HG03378 (cell line): ENCODE measurements around the gene ZNF407.
"Not testable (repeated sequence)": the region's sequence is repeated elsewhere in the genome, so short reads cannot be mapped to it uniquely, and the experiment has no call there.

Experiments
- ATAC-seq: cut with Tn5 transposase; IDR thresholded peaks from one replicate; pipeline ENCODE4 v1.9.1; 2021; ENCODE audit warnings: mild to moderate bottlenecking, moderate library complexity; ENCODE audit not compliant: unreplicated experiment

Gene ZNF407, protein sequence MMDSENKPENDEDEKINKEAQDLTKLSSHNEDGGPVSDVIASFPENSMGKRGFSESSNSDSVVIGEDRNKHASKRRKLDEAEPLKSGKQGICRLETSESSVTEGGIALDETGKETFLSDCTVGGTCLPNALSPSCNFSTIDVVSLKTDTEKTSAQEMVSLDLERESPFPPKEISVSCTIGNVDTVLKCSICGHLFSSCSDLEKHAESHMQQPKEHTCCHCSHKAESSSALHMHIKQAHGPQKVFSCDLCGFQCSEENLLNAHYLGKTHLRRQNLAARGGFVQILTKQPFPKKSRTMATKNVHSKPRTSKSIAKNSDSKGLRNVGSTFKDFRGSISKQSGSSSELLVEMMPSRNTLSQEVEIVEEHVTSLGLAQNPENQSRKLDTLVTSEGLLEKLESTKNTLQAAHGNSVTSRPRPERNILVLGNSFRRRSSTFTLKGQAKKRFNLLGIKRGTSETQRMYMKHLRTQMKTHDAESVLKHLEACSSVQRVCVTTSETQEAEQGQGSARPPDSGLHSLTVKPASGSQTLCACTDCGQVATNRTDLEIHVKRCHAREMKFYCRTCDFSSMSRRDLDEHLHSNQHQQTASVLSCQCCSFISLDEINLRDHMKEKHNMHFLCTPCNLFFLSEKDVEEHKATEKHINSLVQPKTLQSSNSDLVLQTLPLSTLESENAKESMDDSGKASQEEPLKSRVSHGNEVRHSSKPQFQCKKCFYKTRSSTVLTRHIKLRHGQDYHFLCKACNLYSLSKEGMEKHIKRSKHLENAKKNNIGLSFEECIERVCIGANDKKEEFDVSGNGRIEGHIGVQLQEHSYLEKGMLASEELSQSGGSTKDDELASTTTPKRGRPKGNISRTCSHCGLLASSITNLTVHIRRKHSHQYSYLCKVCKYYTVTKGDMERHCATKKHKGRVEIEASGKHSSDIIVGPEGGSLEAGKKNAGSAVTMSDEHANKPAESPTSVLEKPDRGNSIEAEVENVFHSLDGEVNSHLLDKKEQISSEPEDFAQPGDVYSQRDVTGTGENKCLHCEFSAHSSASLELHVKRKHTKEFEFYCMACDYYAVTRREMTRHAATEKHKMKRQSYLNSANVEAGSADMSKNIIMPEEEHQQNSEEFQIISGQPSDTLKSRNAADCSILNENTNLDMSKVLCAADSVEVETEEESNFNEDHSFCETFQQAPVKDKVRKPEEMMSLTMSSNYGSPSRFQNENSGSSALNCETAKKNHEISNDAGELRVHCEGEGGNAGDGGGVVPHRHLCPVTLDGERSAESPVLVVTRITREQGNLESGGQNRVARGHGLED (N-terminal part only)

DNA sequence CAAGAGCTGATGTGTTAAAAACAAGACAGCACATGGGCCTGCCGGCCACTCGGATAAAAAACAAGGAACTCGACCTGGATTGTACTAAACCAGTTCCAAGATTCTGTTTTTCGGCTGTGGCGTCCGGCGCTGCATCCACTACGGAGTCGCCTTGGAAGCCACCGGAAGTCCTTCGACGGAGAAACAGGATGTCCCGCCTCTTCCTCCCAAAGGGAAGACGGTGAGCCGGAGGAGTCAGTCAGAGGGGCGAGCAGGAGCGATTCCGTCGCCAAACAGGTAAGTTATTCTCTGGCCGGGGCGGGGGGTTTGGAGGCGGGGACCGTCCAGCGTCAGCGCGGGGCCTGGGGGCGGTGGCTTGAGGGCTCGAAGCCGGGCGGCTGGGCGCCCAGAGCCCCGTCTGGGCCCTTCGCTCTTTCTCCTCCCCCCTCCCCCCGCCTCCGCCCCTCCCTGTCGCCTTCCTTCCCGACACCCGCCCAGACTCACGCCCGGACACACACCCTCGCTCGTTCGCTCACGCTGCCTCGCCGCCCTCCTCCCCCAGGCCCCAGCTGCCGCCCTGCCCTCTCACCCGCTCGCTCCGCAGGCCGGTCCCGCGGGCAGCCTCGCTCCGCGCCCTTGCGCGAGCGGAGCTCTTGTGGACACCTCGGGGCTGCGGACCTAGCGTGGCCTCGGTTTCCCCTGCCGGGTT, at the start of gene ZNF407:
ZNF407 (plus strand) TSS at position 209 of the 688 bp plus-strand sequence. CDS start 33,150 bp downstream, outside the sequence.
- peak; percentile 69 for ATAC-seq

DNA sequence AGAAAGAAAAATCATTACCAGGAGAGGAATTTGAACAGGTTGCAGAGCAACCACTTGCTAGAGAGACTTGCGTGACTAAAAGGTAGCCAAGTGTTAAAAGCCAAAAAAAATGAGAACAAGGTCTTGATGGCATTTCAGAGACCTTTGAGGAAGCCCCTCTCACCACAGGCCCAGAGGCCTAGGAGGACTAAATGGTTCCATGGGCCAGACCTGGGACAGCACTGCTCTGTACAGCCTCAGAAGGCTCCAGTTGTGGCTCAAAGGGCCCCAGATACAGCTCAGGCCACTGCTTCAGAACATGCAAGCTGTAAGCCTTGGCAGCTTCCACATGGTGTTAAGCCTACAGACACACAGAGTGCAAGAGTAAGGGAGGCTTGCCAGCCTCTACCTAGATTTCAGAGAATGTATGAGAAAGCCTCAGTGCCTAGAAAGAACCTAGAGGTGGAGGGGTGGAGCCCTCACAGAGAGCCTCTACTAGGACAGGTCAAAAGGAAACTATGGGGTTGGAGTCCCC, 48.0 kb upstream of the ZNF407 start:
- no peak for ATAC-seq

DNA sequence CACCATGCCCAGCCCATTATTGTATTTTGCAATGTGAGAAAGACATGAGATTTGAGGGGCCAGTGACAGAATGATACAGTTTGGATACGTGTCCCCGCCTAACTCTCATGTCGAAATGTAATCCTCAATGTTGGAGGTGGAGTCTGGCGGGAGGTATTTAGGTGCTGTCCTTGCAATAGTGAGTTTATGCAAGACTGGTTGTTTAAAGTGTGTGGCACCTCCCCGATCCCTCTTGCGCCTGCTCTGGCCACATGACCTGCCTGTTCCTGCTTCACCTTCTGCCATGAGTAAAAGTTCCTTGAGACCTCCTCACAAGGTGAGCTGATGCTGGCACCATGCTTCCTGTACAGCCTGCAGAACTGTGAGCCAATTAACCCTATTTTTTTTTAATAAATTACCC, 46.8 kb upstream of the ZNF407 start:
- no peak for ATAC-seq

DNA sequence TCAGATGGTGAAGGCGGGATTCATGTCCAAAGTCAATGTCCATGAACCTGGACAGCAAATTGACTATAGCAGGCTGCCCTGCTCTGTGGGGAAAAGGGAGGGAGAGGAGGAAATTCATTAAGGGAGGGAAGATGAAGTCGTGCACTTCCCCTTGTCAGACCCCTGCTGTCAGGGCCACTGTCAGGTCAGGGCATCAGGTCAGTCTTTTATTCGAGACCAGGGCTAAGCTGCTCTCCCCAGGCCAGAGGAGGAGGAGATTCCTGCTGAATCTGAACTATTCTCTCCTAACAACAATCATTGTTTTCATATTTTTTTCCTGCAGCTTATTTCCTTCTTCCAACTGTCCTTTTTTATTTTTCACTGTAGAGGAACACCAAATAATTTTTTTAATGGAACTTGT, 46.2 kb upstream of the ZNF407 start:
- no peak for ATAC-seq

DNA sequence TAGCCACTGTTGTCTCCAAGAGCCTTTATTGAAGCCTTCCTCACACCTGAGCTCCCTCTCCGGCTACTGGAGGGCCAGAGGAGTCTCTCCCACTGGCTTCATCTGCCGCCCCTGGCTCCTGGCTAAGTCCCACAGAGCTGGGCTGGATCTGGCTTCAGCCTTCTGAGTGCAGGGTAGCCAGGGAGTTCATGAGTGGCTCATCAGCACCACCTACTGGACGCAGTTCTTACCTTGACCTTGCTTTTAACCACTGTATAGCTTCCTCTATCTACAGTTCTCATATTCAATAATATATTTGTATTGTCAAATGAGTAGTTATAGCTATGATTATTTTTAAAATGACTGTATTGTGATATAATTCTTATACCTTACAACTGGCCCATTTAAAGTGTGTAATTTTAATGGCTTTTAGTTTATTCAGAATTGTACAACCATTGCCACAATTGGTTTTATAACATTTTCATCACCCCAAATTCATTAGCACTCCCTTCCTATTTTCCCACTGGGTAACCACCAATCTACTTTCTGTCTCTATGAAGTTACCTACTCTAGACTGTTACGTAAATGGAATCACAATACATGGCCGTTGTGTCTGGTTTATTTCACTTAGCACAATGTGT, 45.6 kb upstream of the ZNF407 start:
- peak; percentile 98 for ATAC-seq

DNA sequence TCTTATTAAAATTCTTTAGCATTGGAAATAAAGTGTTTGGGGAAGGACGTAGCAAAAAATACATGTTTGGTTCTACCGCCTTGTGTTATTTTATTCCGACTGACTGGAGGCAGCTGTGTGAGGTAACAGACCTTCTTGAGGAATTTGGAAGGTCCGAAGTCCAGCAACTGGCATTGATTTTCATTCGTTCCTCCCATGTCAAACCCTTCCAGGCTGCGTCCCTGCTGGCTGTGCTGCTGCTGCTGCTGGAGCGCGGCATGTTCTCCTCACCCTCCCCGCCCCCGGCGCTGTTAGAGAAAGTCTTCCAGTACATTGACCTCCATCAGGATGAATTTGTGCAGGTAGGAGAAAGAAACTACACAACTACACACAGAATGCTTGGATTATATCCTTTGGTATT, 41.5 kb upstream of the ZNF407 start:
- ATAC-seq, result no peak

DNA sequence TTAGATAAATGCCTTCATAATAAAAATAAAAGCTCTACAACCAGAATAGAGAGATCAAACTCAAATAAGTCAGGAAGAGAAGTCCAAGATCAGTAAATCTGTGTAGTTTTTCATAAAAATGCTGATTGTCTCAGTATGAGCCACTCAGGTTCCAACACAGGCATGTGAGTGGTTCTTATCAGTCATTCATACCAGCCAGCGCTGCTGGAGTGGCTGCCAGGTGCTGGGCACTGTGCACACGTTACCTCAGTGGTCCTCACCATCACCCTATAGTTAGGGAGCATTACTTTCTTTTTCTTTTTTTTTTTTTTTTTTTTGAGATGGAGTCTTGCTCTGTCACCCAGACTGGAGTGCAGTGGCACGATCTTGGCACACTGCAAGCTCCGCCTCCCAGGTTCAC, 39.6 kb upstream of the ZNF407 start:
- ATAC-seq, result no peak

DNA sequence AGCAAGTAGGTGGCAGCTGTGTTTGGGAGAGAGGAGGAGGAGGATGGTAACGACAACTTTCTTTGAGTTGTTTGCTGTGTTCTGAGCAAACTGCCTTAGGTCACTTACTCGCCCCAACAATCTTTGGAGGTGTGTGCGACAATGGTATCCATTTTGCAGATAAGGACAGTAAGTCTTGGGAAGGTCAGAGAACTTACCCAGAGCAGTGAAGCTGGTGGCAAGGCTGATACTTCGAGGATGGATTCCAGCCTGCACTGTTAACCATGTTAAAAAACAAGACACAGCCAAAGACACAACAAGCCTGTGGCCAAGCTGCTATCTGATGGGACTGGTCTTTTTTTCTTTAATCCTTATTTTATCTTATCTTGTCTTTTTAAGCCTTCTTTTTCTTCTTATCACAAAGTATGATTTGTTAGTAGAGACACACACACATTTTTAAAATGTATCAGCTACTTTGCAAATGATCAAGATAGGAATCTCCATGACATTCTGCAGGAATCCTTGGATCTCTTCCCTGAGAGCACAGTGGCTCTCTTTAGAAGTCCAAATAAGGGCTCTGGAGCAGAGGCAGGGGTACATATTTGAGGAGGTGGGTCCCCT, 35.4 kb upstream of the ZNF407 start:
- ATAC-seq, result no peak

DNA sequence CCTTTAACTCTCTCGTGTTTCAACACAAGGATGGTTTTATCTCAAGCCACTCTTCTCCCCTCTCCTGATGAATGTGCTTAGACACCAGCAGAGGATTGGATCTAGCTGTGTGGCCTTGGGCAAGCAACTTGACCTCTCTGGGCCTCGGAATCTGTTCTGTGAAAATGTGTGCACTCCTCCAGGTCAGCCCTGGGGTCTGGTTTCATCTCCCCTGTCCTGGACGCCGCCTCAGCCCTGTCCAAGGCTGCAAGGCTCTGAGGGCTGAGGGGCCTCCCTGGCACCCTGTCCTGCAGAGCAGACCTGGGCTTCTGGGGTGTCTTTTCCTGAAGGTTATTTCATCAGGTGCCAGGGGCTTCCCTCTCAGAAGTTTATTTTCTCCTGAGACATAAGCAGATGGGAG, 34.9 kb upstream of the ZNF407 start:
- ATAC-seq, result no peak

DNA sequence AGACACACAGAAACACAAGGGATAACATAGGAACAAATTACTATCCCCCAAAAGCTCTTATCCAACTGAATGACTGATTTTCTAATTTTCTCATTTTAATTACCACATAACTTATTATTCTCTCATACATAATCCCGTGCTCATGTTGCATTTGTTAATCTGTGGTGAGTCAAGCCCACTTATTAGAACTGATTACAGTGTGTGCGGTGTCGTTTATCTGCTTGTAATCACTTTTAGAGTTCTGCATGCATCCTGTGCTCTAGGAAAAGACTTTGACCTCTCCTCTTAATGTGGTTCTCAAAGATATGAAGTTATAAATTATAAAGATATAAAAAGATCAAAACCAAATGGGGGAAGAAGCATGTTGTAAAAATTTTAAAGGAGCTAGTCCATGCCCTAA, 33.7 kb upstream of the ZNF407 start:
- no peak for ATAC-seq

DNA sequence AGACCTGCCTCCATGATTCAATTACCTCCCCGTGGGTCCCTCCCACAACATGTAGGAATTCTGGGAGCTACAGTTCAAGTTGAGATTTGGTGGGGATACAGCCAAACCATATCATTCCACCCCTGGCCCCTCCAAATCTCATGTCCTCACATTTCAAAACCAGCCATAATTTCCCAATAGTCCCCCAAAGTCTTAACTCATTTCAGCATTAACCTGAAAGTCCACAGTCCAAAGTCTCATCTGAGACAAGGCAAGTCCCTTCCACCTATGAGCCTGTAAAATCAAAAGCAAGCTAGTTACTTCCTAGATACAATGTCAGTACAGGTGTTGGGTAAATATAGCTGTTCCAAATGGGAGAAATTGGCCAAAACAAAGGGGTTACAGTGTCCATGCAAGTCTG, 32.5 kb upstream of the ZNF407 start:
- not testable (repeated sequence) for ATAC-seq

DNA sequence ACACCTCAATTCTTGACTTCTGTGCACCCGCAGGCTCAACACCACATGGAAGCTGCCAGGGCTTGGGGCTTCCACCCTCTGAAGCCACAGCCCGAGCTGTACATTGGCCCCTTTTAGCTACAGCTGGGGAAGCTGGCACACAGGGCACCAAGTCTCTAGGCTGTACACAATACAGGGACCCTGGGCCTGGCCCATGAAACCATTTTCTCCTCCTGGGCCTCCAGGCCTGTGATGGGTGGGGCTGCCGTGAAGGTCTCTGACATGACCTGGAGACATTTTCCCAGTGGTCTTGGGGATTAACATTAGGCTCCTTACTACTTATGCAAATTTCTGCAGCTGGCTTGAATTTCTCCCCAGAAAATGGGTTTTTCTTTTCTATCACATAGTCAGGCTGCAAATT, 31.7 kb upstream of the ZNF407 start:
- not testable (repeated sequence) for ATAC-seq

DNA sequence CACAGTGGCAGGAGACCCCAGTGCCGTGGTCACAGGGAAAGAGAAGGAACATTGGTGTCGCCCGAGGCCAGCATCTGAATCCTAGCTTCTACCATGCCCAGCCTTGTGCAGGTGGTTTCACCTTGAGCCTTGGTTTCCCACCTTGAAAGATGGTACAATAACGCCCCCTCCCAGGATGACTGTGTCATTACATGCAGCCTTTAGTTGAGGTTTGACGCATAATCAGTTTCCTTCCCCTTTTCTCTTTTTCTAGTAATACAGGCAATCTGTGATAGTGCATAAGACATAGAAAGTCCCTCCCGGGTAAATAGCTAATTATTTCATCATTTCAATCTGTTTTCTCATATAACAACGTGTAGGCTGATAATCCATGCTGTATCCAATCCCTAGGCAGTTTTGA, 29.8 kb upstream of the ZNF407 start:
- no peak for ATAC-seq

DNA sequence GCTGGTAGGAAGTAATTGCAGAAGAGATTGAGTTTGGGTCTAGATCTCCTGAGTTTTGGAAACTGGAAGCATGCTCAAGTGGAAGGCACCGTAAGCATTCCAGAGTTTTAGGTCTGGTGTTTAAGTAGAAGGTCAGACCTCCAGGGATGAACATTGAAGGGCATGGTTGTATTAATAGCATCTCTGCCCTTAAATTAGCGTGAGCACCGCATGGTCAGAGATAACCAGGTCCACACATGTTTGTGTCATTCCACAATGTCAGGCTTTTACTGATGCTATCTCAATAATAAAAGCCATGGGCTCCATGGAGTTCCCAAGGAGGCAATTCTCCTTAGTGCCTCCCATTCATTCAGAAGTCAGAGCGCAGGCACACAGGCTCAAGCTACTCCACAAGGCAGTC, 28.3 kb upstream of the ZNF407 start:
- no peak for ATAC-seq

DNA sequence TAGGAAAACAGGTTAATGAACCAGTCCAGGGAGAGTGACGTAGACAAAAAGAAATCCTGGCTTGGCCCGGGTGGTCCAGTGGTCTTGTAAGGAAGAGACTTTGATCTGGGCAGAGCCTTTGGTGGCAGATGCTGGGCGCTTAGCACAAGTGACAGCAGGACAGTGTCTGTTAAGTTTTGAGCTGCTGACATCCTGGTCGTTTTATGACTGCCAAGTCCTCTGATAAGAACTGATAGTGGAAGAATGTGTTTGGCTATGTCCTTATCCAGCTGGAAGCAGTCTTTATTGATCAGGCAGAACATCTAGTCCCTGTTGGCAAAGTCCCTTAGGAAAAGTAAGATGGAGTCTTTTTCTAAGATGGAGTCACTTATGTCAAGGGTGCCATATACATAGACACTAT, 27.4 kb upstream of the ZNF407 start:
- no peak for ATAC-seq

DNA sequence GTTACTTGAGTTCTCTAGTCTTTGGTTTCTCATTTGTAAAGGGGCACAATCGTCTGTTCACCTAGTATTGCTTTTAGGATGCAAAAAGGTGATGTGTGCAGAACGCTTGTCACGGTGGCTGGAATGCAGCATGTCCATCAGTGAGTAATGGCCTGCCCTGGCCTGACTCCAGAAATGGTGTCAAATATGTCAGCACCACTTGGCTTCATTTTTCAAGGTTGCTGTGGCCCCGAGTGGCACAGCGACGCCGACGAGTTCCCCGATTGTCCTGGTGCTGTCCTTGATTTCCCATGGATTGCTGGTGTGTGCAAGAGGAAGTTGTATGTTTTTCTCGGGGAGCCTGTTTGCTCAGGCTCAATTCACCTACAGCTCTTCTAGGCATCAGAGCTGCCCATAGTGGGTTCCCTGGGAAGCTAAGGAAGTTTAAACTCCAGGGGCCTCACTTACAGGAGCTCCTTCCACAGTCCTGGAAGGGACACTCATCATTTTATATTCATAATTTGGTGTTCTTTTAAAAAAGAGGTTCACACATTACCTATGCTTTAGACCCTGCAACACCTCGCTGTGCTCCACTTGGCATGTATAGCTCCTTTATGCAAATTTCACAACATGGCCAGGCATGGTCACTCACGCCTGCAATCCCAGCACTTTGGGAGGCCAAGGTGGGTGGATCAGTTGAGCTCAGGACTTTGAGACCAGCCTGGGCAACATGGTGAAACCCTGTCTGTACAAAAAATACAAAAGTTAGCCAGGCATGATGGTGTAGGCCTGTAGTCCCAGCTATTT, 25.6 kb upstream of the ZNF407 start:
- no peak for ATAC-seq

DNA sequence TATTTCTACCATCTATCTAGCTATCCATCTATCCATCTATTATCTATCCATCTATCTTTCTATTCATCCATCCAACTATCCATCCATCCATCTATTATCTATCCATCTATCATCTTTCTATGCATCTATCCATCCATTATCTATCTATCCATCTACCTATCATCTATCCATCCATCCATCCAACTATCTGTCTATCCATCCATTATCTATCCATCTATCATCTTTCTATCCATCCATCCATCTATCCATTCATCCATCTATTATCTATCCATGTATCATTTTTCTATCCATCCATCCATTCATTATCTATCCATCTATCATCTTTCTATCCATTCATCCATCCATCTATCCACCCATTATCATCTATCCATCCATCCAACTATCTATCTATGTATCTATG, 24.6 kb upstream of the ZNF407 start:
- no peak for ATAC-seq

DNA sequence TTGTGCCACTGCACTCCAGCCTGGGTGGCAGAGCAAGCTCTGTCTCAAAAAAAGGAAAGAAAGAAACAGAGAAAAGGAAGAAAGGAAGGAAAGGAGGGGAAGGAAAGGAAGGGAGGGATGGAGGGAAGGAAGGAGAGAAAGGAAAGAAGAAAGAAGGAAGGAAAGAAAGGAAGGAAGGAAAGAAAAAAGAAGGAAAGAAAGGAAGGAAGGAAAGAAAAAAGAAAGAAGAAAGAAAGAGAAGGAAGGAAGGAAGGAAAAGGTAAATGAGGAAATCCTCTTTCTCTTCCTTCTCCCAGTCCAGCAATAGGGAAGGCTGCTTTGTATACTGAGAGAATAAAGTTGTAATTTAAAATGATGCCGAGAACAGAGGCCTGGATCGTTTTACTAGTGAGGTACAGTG, 22.8 kb upstream of the ZNF407 start:
- ATAC-seq, result no peak

DNA sequence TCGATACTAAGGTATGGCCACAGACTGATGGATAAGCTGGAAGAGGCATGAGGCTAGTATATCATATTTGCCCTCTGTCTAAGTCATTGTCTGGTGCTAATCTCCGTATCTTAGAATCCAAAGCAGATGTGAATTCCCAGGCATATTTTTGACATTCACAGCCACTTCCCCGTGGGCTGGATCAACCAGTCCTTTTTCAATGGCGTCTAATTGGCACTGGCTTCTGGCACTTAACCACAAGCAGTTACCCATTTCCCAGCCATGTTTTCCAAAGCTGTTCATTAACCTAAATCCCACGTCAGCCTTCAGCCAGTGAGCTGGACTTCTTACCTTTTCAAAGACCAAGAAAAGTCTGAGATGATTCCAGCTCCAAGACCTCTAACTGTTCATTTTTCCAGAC, 20.7 kb upstream of the ZNF407 start:
- ATAC-seq, result no peak
